ENCODE data around the gene ZNF438.

GRCh38 chr10:30817541-30817940 is 214.1 kb downstream of the ZNF438 start:
- TF ChIP-seq CTCF (conservative IDR thresholded peaks at IDR 0.05; ENCODE audit: low read depth, low read length) (no peak), EZH2 (IDR thresholded peaks at IDR 0.05; ENCODE audit: borderline replicate concordance, low read depth, low read length, poor library complexity, severe bottlenecking) (no peak)
